ENCODE results near the gene RPUSD4.
"Not testable (repeated sequence)": the region's sequence is repeated elsewhere in the genome, so short reads cannot be mapped to it uniquely, and the experiment has no call there.

The RPUSD4 gene, protein sequence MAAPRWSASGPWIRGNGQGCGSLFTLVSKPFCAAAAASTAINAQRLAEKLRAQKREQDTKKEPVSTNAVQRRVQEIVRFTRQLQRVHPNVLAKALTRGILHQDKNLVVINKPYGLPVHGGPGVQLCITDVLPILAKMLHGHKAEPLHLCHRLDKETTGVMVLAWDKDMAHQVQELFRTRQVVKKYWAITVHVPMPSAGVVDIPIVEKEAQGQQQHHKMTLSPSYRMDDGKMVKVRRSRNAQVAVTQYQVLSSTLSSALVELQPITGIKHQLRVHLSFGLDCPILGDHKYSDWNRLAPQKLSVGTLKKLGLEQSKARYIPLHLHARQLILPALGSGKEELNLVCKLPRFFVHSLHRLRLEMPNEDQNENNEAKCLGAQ

DNA sequence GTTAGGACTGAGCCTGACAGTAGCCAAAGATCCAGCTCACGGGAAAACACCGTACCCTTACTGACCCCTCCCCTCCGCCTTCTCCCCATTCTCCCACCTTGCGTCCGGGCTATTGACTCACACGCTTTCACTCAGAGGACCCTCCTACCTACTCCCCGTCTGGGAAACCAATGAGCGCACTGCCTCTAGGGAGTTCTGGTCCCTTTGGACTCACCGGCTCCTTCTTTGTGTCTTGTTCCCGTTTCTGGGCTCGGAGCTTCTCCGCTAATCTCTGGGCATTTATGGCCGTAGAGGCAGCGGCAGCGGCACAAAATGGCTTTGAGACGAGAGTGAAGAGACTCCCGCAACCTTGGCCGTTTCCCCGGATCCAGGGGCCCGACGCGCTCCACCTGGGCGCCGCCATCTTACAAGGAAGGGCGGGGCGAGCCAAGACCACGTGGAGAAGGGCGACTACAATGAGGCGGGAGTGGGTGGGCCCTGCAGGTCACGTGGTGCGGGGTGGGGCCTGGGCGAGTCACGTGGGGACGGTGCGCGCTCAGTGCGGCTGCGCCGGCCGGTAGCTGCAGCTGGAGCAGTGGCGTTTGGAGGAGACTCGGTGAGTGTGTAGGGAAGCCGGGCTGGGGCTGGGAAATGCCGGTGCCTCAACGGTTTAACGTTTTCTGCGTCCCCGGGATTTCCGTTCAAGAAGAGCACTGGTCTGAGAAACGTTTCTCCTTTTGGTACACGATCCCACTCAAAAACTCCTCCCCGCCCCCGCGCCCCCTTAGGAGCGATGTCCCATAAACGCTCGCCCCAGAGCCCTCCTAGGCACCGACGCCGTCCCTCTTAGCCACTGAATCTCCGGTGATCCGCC, at the start of gene RPUSD4, which contains the start of gene FAM118B:
Gene RPUSD4 (minus strand): TSS at position 415 of the 853 bp plus-strand sequence. CDS start 12 bp downstream, at position 403.
Gene FAM118B (plus strand): TSS at position 547 of the 853 bp plus-strand sequence. CDS start 23,220 bp downstream, outside the sequence.
- DNase-seq = peak; percentile 99

DNA sequence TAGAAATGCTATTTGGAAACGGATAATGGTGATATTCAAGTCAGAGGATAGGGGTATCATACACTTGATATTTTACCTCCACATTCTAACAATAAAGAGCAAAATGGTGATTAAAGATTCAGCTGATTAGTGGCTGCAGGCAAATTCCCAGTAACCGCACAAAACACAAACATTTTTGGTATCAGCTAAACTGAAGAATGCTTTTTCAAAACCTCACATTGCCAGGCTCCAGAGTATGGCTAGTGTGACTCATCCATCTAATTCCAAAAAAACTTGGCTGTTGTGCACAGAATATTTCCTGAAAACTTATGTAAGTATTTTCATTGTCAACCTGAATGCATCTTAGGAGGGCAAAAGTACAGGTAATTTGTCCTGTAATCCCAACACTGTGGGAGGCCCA, 46.3 kb upstream of the RPUSD4 start:
- DNase-seq = no peak

DNA sequence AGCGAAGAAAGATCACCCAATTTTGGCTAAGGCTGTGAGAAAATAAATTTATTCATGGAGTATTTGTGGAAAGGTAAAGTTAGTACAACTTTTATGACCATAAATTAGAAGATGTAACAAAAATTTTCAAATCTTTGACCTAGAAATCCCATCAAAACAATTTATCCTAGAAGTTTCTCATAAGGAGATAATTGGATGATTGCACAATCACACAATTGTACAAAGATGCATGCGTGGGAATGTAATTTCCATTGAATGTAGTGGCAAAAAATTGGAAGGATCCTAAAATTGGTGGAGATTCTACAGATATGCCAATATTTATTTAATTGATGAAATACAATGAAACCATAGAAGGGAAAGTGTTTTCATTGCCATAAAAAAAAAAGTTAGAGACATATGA, 45.7 kb upstream of the RPUSD4 start:
- DNase-seq = no peak

DNA sequence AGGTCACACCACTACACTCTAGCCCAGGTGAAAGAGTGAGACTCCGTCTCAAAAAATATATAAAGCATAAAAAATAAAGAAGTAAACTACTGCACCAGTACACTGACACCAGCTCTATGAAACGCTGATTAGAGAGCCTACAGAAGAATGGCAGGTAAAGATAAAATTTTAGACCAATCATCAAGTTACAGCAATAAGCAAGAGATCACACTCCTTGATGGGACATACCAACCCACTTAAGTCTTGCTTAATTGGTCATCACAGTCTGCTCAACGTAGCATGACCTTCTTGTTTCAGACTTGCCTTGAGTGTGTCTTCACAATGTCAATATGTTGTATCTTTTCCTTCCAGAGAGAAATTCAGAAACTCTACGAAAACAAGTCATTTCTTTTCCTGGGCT, 44.8 kb upstream of the RPUSD4 start:
- no peak for DNase-seq

DNA sequence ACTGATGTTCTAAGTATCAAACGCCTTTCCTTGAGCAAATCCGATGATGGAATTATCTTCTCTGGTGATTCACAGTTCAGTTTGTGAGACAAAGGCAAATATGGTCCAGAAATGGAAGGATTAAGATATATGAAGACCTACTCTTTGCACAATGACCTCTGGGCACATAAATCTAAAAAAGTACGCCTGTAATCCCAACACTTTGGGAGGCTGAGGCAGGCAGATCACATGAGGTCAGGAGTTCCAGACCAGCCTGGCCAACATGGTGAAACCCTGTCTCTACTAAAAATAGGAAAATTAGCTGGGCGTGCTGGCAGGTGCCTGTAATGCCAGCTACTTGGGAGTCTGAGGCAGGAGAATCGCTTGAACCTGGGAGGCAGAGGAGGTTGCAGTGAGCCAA, 44.1 kb upstream of the RPUSD4 start:
- DNase-seq = not testable (repeated sequence)

DNA sequence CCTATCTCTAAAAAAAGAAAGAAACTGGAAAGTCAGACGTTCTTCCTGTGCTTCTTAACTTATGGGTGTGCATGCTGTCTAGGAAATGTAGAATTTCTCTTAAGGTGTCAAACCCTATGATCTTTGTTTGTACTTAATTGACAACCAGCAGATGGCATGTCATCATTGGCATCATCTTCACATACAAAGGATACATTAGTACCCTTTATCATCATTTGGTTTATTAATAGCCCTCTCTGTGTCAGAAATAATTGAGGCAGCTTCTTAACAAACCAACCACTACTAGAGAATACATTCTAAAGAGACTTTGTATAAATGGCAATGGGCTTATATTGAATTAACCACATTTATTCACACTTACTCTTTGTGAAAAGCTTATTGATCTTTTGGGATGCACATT, 43.4 kb upstream of the RPUSD4 start:
- no peak for DNase-seq

DNA sequence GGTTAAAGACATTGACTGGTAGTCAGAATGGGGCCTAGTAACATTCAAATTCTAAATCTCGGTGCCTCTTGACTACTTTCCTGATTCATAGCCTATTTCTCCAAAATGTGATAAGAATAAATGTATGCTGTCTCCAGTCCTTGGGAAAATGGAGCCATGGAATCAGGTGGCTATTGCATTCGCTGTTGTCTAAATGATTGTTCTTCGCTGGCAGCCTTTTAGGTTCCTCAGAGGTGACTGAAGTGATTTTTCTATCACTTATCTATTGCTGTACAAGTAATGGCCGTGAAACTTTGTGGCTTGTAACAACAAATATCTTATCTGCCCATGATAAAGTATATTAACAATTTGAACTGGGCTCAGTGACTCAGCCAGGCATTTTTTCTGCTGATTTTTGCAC, 41.8 kb upstream of the RPUSD4 start:
- DNase-seq = no peak

DNA sequence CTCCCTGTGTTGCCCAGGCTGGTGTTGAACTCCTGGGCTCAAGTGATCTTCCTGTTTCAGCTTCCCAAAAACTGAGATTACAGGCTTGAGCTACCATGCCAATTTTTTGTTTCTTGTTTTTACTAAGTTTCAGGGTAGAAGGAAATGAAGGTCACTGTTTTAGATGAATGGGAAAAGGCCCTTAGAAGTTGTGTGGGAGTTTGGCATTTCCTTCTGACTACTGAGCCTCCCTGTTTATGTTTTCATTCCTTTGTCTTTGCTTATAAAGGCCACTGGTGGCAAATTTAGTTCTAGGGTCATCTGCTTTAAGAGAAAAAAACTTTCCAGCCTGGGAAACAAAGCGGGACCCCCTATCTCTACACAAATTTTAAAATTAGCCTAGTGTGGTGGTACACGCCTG, 35.2 kb upstream of the RPUSD4 start:
- no peak for DNase-seq

DNA sequence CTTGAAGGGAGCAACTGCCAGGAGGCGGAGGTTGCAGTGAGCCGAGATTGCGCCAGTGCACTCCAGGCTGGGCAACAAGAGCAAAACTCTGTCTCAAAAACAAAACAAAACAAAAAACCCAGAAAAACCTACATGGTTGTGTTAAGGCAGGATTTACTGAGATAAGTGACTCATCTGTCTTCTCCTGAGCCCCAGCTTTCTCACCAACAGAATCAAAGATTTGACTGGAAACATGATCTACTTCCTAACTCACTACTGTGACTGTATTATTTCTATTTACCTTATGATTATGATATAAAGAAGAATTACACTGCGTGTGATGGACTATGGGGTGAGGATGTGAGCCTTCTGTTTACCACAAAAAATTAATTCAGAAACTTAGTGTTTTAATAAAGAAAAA, 21.9 kb upstream of the RPUSD4 start:
- no peak for DNase-seq

DNA sequence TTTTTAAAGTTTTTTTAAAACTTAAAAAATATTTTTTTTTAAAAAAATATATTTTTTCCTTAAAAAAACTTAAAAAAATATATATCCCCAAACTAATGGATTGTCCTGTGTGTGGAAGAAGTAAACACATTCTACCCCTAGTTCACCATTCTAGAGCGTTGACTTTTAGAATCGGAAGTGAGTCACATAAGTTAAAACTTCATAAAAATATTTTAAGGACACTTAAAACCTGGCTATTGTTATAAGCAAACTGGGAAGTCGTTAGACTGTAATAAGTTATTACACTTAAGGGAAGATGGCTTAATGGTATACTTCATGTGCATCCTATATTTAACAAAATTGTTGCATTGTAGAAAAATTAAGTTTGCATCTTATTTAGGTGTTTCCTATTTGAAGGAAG, 21.2 kb upstream of the RPUSD4 start:
- DNase-seq = no peak

DNA sequence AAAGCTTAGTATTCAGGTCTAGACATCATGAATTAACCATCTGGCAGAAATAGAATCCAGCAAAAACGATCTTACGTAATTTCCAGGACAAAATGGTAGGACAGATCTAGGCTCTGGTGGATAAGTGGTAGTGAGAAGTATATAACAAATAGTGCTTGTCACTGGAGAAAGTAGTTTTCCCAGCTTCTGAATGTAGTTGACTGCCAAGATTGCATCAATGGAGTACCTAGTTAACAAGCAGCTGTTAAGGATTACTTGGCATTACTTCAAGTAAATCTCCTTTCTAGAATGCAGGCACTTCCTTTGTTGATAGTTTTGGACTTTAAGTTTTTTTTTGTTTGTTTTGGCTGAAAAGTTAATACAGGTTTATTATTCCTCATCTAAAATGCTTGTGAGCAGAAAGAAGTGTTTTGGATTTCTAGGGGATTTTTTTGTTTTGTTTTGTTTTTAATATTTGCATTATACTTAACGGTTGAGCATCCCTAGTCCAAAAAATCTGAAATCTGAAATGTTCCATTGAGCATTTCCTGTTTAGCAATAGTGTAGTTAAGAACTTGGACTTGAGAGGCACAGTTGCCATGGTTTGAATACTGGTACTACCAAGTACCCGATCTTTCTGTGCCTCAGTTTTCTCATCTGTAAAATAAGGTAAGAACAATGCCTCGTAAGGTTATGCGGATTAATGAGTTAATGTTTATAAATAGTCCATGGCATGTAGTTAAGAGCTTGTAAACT, 20.4 kb upstream of the RPUSD4 start:
- no peak for DNase-seq

DNA sequence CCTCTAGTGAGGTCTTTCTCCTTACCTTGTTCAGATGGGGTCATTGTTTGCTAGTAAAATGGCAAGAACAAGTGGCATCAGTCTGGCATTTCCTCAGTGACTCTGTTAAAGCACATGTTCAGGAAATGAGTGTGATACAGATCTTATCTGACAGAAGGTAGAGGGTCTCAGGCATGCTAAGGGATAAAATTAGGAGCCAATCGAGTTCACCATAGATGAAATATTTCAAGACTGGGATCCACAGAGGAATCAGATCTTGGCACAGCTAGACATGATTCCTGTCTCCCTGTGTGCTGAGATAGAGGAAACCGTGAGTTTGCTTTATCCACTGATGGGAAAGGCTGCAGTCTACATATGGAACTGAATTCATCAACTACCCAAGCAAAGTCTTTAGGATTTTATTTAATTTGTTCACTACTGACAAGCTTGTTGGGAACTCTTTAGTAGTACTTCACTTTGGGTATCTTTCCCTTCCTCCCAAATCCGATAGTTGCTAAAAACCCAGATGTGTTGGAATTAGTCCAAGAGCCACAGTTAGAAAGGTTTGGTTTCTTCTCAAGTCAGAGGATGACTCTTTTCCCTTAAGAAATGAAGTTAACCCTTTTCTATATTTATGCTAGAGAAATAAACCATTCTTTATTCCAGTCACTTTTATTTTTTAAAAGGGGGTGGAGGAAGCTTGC, 18.5 kb upstream of the RPUSD4 start:
- no peak for DNase-seq

DNA sequence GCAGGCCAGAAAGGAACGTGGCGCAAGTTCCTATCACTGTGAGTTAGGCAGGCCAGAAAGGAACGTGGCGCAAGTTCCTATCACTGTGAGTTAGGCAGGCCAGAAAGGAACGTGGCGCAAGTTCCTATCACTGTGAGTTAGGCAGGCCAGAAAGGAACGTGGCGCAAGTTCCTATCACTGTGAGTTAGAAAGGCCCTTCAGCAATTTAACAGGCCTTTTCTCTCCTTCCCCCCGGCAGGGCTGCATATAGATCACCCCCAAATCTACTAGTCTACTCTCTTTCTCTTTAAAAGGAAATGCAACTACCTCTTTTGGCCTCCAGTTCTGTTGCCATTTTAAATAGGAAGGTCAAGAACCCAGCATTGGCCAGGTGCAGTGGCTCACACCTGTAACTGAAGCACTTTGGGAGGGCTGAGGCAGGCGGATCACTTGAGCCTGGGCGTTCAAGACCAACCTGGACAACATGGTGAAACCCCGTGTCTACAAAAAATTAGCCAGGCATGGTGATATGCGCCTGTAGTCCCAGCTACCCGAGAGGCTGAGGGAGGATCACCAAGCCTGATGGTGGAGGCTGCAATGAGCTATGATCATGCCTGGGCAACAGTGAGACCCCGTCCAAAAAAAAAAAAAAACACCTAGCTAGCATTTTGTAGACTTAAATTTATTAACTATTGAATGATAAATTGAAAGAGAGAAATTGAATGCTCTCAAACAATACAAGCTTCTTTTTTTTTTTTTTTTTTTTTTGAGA, 15.1 kb upstream of the RPUSD4 start:
- no peak for DNase-seq

DNA sequence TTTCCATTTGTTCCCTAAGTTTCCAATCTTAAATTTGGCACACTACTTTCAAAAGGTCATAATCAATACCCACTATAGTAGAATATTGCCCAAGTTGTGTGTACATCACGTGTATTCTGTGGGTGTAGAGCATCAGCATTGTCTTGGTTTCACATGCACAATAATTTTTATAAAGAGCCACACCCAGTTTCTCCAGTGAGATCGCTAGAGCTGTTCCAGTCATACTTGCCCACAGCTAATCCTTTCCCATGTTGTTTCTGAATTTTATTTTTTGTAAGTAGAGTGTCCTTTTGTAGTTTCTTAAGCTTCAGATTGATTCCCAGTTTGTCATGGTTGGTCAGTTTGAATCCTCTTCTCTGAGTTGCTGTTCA, 13.8 kb upstream of the RPUSD4 start:
- no peak for DNase-seq

DNA sequence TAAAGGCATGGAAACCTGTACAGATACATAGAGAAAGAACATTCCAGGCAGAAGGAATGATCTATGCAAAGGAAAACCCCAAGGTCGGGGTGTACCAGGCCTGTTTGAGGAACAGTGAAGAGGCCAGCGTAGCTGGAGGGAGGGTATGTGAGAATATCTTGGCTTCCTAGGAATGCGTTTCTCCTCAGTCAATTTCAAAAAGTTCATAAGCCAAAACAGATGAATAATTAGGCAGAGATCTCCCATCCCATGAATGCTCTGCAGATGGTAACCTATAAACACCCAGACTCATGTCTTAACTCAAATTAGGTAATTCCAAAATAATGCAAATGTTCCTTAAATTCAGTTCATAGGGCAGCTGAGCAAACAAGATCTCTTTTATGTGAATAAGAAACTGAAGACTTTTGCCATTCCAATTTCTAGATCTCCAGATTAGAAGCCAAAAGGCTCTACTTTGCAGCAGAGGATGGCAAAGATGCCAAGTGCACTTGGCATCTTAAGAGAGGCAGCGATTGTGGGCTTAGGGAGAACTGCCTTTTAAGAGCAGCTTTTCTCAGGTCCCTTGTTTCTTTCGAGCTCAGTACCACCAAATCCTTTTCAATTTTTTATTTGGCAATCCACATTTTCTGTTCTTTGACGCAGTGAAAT, 13.3 kb upstream of the RPUSD4 start:
- DNase-seq = no peak

DNA sequence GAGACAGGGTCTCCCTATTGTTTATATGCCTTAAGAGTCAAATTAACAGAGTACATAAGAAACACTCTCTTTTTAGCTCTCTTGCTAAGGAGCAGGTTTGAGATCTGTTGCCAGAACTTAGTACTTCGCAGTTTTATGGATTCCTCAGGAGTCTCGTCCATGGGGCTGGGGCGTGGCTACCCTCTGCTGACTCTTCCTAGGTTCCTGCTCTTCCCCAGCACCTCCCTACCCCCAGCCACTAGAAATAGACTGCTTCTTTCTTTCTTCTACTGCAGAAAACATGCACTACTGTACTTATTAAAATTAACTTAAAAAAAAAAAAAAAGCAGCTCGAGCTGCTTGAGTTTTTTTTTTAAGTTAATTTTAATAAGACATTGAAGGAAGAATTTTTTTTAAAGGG, 8.1 kb upstream of the RPUSD4 start:
- no peak for DNase-seq

DNA sequence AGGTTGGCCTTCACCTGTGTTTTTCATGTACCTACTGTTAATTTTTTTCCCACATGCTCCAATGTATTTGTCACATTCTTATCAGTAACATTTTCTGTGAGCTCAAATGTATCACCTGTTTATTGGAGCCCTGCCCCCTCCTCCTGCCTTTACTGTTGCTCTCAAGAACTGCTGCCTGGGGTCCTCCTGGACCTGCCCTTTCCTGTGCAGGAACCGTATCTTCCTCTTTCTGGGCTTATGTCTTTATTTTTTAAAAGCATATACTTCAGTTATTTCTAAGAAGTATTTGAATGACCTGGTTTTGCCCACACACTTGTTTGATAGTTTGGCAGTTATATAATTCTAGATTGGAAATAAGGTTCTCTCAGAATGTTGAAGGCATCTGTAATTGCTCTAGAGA, 6.0 kb upstream of the RPUSD4 start:
- DNase-seq = no peak

DNA sequence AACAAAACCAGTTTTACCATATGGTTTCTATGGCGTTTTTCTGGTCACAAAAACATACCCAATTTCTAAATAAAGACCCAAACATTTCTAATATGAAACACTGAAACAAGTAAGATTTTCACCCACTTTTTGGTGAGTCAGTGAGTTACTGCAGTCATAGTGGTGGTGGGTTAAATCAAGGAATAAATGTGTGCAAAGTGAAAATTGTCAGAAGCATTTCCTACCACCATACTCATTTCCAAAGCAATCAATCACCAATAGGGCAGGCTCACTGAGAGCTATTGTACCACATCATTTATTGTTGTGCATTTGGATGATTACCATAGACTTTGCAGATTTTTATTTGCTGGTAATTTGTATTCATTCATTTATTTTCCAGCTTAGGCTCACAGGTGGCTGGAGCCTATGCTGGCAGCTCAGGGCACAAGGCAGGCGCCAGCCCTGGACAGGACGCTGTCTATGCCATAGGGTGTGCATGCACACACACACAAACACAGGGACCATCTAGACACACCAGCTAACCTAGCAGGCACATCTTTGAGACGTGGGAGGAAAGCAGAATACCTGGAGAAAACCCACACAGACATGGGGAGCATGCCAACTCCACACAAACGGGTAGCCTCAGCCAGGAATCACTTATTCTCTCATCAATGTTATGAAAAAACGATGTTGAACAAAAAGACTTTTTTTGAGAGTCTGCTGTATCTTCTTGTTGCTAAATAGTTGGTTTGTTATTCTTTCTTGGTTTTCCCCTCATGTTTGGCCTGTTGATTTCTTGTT, 5.3 kb upstream of the RPUSD4 start:
- DNase-seq = no peak

DNA sequence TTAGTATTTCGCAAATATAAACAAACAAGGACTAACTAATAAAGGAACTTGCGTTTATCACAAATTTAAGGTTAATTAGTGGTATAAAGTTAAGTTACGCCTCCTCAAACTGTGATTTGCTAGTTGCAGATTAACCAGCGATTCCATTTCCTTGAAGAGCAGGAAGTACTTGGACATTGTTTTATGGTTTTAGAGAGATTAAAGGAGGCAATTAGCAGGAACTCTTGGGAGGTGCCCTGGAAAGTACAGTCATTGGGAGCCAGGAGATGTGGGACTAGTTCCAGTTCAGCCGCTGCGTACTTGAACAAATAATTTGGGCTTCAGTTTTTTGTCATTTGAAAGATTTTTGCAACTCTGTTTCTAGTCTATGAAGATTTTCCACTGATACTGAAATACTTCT, 3.4 kb upstream of the RPUSD4 start:
- DNase-seq = no peak

DNA sequence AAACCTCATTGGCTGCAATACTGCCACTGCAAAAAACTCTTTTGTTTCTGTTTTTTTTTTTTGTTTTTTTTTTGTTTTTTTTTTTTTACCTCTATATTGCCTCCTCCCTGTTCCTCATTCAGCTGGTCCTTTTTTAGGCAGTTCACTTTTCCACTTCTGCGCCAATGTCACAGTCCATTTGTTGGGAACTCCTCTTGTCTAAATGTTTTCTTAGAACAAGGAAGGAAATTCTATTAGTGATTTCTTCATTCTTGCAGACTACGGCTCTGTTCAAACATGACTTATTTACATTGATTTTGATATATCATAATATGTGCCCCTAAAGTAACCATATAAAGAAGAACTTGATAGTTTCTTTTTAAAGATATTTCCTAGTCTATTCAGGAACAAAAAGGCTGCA, 3.0 kb upstream of the RPUSD4 start:
- DNase-seq = no peak
